ENCODE measurements around the gene FKBP2.

Gene FKBP2

GRCh38 chr11:64284048-64284961 lies 43.4 kb downstream of the FKBP2 start, which contains the start of gene BAD:
BAD (minus strand) TSS chr11:64284665; CDS start chr11:64284368, 297 bp downstream.
- Mint-ChIP-seq H3K4me3 (peak within 1 kb of the TSS; percentile 83), H3K9me3 (no peaks in the 10 kb centered on the region), H3K36me3 (ENCODE audit: low read depth) (peaks cover 9% of the 10 kb centered on the region), H3K27ac (peak within 1 kb of the TSS; percentile 92), H3K4me1 (peaks cover 17% of the 10 kb centered on the region), H3K27me3 (no peaks in the 10 kb centered on the region)
- DNase-seq: peak; percentile 93
- peak; percentile 93 for ATAC-seq

- peak within 1 kb of the TSS; percentile 92 for H3K27ac Mint-ChIP-seq
- peak within 1 kb of the TSS; percentile 83 for H3K4me3 Mint-ChIP-seq
- ATAC-seq (peak; percentile 55), DNase-seq (peak; percentile 95)
- H3K4me1 Mint-ChIP-seq: peaks cover 17% of the 10 kb centered on the region
- H3K9me3 Mint-ChIP-seq: no peaks in the 10 kb centered on the region
- H3K27me3 Mint-ChIP-seq: peaks cover 2% of the 10 kb centered on the region
- H3K36me3 Mint-ChIP-seq (ENCODE audit: low read depth): peaks cover 9% of the 10 kb centered on the region
These were observed 44.3 kb downstream of the FKBP2 start, which contains the start of gene GPR137 for GRCh38 chr11:64284962-64285884. GPR137 (plus strand) TSS chr11:64285848; CDS start chr11:64286525, 677 bp downstream.

DNA sequence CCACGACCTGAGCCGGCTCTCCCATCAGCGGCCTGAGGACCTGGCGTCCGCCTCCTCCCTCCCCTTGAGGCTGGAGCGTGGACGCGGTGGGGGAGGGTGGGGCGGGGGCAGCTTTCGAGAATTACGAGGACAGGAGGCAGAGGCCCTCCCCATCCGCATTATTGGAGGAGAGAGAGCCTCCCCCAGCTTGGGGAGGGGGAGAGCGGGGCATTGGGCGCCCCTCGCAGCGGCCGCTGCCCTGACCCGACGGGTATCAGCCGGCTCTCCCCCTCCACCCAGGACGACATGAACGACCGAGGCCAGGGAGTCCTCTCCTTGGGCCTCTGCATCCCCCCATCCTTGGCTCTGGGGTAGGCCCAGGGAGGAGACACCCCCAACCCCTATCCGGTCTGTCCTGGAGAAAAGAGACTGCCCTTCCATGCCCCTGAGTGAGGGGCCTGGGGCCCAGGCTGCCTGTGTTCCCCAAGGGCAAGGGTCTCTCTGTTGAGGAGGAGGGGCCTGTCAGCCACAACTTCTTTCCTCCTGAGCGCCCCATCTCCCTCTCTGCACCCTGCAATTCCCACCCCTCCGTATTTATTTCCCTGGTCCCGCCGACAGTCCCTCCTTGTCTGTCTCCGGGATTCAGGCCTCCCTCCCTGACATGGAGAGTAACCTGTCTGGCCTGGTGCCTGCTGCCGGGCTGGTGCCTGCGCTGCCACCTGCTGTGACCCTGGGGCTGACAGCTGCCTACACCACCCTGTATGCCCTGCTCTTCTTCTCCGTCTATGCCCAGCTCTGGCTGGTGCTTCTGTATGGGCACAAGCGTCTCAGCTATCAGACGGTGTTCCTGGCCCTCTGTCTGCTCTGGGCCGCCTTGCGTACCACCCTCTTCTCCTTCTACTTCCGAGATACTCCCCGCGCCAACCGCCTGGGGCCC lies 45.2 kb downstream of the FKBP2 start:
- peaks cover 8% of the 10 kb centered on the region for H3K36me3 Mint-ChIP-seq (ENCODE audit: low read depth)
- no peak for DNase-seq
- ATAC-seq: no peak
- peak overlapping the region; percentile 83 for H3K4me3 Mint-ChIP-seq
- H3K27ac Mint-ChIP-seq: peak overlapping the region; percentile 61
- H3K9me3 Mint-ChIP-seq: no peaks in the 10 kb centered on the region
- H3K4me1 Mint-ChIP-seq: peaks cover 21% of the 10 kb centered on the region
- peaks cover 9% of the 10 kb centered on the region for H3K27me3 Mint-ChIP-seq

- Mint-ChIP-seq H3K4me3 (peak overlapping the region; percentile 80), H3K36me3 (ENCODE audit: low read depth) (peaks cover 5% of the 10 kb centered on the region), H3K4me1 (peaks cover 21% of the 10 kb centered on the region)
These were observed 45.9 kb downstream of the FKBP2 start for GRCh38 chr11:64286801-64287159.

GRCh38 chr11:64287676-64288352 lies 46.9 kb downstream of the FKBP2 start:
- Mint-ChIP-seq H3K9me3 (no peaks in the 10 kb centered on the region), H3K27ac (no peak overlapping the region), H3K4me1 (peaks cover 21% of the 10 kb centered on the region), H3K36me3 (ENCODE audit: low read depth) (peaks cover 2% of the 10 kb centered on the region), H3K27me3 (peaks cover 13% of the 10 kb centered on the region), H3K4me3 (no peak overlapping the region)
- no peak for ATAC-seq
- no peak for DNase-seq

More at GRCh38 chr11:64286801-64287159, 45.9 kb downstream of the FKBP2 start:
- Mint-ChIP-seq H3K27me3 (peaks cover 9% of the 10 kb centered on the region), H3K27ac (peak overlapping the region; percentile 61), H3K9me3 (no peaks in the 10 kb centered on the region)
- DNase-seq (no peak), ATAC-seq (no peak)

GRCh38 chr11:64288353-64288750 lies 47.5 kb downstream of the FKBP2 start:
- H3K36me3 Mint-ChIP-seq (ENCODE audit: low read depth): no peaks in the 10 kb centered on the region
- no peak for ATAC-seq
- H3K4me3 Mint-ChIP-seq: no peak overlapping the region
- H3K27ac Mint-ChIP-seq: no peak overlapping the region
- no peak for DNase-seq
- no peaks in the 10 kb centered on the region for H3K9me3 Mint-ChIP-seq
- peaks cover 18% of the 10 kb centered on the region for H3K27me3 Mint-ChIP-seq
- peaks cover 18% of the 10 kb centered on the region for H3K4me1 Mint-ChIP-seq

DNA sequence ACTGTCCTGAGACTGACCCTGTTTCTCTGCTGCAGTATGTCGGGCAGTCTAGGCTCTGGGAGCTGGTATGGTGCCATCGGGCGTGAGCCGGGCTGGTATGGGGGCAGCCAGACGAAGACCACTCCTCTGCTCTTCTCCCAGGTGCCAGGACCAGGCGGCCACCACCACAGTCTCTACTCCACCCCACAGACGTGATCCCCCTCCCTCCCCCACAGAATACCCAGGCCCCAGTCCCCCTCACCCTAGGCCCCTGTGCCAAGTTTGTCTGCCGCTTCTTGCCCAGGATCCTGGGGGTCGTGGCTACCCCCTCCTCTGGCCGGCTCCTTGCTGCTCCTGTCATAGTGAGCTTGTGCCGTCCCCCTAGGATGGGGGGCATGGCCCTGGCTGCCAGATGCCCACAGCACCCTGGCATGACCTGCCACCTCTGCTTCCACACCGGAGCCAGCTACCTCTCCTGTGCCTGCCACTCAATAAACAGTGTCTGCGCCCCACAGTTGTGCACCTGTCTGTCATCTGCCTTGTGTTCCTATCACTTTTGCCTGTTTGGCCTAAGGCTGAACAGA lies 48.2 kb downstream of the FKBP2 start:
- DNase-seq (no peak), ATAC-seq (no peak)
- H3K4me1 Mint-ChIP-seq: peaks cover 15% of the 10 kb centered on the region
- H3K27me3 Mint-ChIP-seq: peaks cover 25% of the 10 kb centered on the region
- H3K9me3 Mint-ChIP-seq: no peaks in the 10 kb centered on the region
- no peak overlapping the region for H3K27ac Mint-ChIP-seq
- H3K4me3 Mint-ChIP-seq: no peak overlapping the region
- H3K36me3 Mint-ChIP-seq (ENCODE audit: low read depth): no peaks in the 10 kb centered on the region

DNA sequence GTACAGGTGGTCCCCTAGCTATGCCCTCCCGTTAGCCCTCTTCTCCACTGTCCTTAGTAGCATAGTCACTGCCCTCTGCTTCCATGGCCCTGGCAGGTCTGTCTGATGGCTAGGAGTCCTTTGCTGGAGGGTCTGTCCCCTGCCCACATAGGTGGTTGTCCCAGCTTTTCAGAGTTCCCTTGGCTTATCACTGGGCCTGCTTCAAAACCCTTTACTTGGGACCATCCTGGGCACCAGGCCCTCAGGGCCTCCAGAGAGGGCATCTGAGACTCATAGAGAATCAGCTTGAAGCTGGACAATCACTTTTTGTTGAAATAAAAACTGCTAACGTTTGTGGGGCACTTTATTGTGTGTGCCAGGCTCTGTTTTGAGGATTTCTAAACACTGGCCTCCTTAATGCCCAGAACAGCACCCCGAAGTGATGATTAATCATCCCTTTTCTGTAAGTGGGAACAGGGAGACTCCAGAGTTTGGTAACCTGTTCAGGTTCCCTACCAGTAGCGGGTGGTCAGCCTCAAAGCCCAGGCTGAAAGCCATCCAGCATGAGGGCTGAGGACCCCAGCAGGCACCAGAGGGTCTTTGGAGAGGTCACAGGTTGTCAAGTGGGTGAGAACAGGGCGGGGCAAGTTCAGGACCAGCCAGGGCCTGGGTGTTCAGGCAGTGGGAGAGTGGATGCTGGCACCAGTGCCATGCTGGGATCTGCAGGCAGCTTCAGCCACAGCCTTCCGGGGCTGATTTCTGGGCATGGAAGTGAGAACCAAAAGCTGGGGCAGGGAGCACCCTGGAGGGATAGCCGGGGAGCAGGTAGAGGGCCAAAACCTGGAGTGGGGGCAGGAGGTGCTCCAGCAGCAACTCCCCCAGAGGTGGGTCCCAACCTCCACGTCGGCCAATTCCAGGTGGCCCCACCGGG lies 49.7 kb downstream of the FKBP2 start:
- Mint-ChIP-seq H3K27ac (no peak overlapping the region), H3K9me3 (no peaks in the 10 kb centered on the region), H3K4me1 (peaks cover 13% of the 10 kb centered on the region), H3K36me3 (ENCODE audit: low read depth) (no peaks in the 10 kb centered on the region), H3K4me3 (peak overlapping the region; percentile 34), H3K27me3 (peaks cover 37% of the 10 kb centered on the region)
- DNase-seq (no peak), ATAC-seq (no peak)

DNA sequence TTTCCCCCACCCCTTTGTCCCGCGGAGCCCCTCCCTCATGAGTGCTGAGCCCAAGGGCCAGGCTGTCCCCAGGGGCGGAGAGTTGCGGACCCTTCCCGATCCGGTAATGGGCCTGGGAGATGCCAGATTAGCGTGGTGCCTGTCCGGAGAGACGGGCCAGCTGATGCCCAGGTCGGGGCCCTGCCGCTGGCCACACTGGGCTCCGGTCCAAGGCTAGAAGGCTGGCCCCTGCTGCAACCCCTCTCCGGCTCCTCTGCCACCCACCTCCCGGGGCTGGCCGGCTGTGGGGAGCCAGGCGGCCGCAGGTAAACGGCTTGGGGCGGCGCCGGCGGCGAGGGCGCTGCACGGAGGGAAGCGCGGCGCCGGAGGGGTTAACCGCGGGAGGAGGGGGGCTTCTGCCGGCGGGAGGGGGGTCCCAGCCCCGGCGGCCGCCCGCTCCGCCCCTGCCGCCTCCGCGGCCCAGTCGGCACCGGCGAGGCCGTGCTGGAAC lies 50.4 kb downstream of the FKBP2 start, which contains the start of gene KCNK4:
Gene KCNK4, plus strand, starts transcription at position 41 of the 490 bp plus-strand sequence. CDS start 1,717 bp downstream, outside the sequence.
- H3K27ac Mint-ChIP-seq: no peak within 1 kb of the TSS
- H3K9me3 Mint-ChIP-seq: no peaks in the 10 kb centered on the region
- no peaks in the 10 kb centered on the region for H3K36me3 Mint-ChIP-seq (ENCODE audit: low read depth)
- peaks cover 44% of the 10 kb centered on the region for H3K27me3 Mint-ChIP-seq
- DNase-seq: no peak
- peak within 1 kb of the TSS; percentile 34 for H3K4me3 Mint-ChIP-seq
- ATAC-seq: no peak
- H3K4me1 Mint-ChIP-seq: peaks cover 11% of the 10 kb centered on the region

DNA sequence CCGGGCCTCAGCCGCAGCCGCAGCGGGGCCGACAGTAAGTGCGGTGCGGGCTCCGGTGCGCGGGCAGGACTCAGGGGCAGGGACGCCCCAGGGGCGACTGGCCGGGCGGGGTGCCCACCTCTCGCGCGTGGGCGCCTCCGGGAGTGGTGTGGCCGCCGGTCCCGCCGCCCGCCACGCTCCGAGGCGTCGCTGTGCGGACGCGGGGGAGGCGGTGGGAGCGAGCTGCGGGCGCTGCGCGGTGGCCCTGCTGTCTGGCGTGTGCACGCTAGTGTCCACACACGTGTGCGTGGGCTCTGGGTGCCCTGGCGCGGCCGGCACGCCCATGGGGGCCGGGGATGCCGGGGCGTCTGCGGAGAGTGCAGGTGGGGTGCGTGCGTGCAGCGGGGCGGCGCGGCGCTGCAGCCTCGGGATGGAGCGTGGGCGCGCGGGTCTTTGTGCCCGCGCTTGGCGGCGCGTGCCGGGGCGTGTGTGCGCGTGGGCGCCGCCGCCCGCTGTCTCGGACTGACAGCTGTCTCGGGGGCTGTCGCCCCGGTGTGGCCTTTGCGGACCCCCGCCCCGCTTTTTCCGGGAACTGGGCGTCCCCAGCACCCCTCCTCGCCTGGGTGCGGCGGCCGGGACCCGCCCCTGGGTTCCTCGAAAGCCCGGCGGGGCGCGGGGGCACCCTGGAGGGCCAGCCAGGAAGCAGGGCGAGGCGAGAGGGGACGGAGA lies 51.0 kb downstream of the FKBP2 start:
- H3K9me3 Mint-ChIP-seq: no peaks in the 10 kb centered on the region
- DNase-seq: no peak

GRCh38 chr11:64292460-64293254 lies 51.8 kb downstream of the FKBP2 start:
- ATAC-seq (no peak), DNase-seq (no peak)
- Mint-ChIP-seq H3K27ac (no peak overlapping the region), H3K36me3 (ENCODE audit: low read depth) (no peaks in the 10 kb centered on the region), H3K4me3 (no peak overlapping the region), H3K27me3 (peaks cover 58% of the 10 kb centered on the region), H3K9me3 (no peaks in the 10 kb centered on the region), H3K4me1 (peaks cover 5% of the 10 kb centered on the region)

More for the DNA sequence above, 51.0 kb downstream of the FKBP2 start:
- H3K4me1 Mint-ChIP-seq: peaks cover 5% of the 10 kb centered on the region
- H3K36me3 Mint-ChIP-seq (ENCODE audit: low read depth): no peaks in the 10 kb centered on the region
- no peak for ATAC-seq
- H3K27ac Mint-ChIP-seq: no peak overlapping the region
- no peak overlapping the region for H3K4me3 Mint-ChIP-seq
- peaks cover 50% of the 10 kb centered on the region for H3K27me3 Mint-ChIP-seq
